ENCODE data around the gene CD300A.

GRCh38 chr17:74432424-74432690, 34.1 kb upstream of the CD300A start:
- TF ChIP-seq CTCF (IDR thresholded peaks at IDR 0.05 in 2 of 3, conservative IDR thresholded peaks at IDR 0.05 in 1 of 3; ENCODE audit: borderline replicate concordance in 1 of 3, insufficient read depth in 1 of 3, low read depth in 2 of 3, low read length in 2 of 3) (no peak), POLR2AphosphoS5 (IDR thresholded peaks at IDR 0.05; ENCODE audit: low read depth, low read length) (no peak), CEBPB (IDR thresholded peaks at IDR 0.05; ENCODE audit: low read depth) (no peak), MAX (IDR thresholded peaks at IDR 0.05) (no peak), REST (IDR thresholded peaks at IDR 0.05; ENCODE audit: low read depth) (no peak), FOSL1 (IDR thresholded peaks at IDR 0.05; ENCODE audit: low read depth) (no peak), EGR1 (IDR thresholded peaks at IDR 0.05; ENCODE audit: low read depth) (no peak), ZNF274 (IDR thresholded peaks at IDR 0.05; ENCODE audit: low read depth, low read length) (no peak), POLR2A (IDR thresholded peaks at IDR 0.05; ENCODE audit: borderline replicate concordance, extremely low read depth, insufficient read depth, insufficient read length) (no peak), CBX3 (IDR thresholded peaks at IDR 0.05; ENCODE audit: low read depth) (no peak)
